Measurements from ENCODE around the gene PTPRF.

- TF ChIP-seq, protein P1, sequence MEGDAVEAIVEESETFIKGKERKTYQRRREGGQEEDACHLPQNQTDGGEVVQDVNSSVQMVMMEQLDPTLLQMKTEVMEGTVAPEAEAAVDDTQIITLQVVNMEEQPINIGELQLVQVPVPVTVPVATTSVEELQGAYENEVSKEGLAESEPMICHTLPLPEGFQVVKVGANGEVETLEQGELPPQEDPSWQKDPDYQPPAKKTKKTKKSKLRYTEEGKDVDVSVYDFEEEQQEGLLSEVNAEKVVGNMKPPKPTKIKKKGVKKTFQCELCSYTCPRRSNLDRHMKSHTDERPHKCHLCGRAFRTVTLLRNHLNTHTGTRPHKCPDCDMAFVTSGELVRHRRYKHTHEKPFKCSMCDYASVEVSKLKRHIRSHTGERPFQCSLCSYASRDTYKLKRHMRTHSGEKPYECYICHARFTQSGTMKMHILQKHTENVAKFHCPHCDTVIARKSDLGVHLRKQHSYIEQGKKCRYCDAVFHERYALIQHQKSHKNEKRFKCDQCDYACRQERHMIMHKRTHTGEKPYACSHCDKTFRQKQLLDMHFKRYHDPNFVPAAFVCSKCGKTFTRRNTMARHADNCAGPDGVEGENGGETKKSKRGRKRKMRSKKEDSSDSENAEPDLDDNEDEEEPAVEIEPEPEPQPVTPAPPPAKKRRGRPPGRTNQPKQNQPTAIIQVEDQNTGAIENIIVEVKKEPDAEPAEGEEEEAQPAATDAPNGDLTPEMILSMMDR (IDR thresholded peaks at IDR 0.05) = no peak
- no peak for TF ChIP-seq POLR2A (IDR thresholded peaks at IDR 0.05)
These were observed 82.6 kb downstream of the PTPRF start for GRCh38 chr1:43613075-43613942.

Measured in lower leg skin (tissue), 3 donors.